ENCODE data around the gene BPNT1.

- TF ChIP-seq CTCF (IDR thresholded peaks at IDR 0.05): no peak
- TF ChIP-seq POLR2A (IDR thresholded peaks at IDR 0.05): no peak
Observed at GRCh38 chr1:220127076-220127475, 37.5 kb upstream of the BPNT1 start.
